HS-27A (cell line): ENCODE measurements around the gene SLC47A2.
A peak's percentile ranks its signal among the peaks of the same experiment; 100 is the strongest.
"Not testable (repeated sequence)": the region's sequence is repeated elsewhere in the genome, so short reads cannot be mapped to it uniquely, and the experiment has no call there.

Source experiments
- DNase-seq: peaks from one replicate; pipeline ENCODE4 v3.0.0-alpha.2; 2012; ENCODE audit warnings: low read depth, missing footprints

SLC47A2 gene

DNA sequence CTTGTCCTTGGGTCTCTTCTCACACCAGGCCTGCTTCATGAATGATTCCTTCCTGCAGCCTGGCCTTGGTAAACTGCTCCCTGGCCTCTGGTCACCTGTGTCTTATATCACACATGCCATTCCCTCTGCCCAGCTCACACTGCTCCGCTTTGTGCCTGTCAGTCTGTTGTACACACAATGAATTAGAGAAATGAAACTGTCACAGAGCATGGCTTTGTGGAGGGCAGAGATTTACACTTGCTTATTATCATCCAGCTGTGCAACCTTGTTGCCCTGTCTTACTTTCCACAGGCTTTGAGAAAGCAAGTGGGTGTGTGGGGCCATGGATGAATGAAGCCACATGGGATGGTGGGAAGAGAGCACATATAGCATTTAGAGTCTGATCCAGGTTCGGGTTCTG, 45.5 kb downstream of the SLC47A2 start:
- no peak for DNase-seq

GRCh38 chr17:19669680-19670079, 46.7 kb downstream of the SLC47A2 start:
- DNase-seq: not testable (repeated sequence)

DNA sequence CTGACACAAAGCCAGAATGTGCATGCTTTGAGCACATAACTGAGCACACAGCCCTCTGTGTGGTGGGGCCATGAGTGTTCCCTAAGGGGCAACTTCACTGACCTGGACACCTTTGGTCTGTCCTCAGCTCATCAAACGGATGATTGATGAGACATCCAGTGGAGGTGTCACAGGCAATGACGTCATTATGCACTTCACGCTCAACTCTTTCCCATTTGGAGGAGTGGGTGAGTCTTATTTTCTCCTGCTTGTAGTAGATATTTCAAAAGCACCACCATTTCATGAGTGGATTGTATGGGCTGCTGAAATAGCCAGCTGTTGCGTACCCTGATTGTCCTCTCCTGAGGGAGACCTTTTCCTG, 51.6 kb downstream of the SLC47A2 start:
- DNase-seq: no peak

DNA sequence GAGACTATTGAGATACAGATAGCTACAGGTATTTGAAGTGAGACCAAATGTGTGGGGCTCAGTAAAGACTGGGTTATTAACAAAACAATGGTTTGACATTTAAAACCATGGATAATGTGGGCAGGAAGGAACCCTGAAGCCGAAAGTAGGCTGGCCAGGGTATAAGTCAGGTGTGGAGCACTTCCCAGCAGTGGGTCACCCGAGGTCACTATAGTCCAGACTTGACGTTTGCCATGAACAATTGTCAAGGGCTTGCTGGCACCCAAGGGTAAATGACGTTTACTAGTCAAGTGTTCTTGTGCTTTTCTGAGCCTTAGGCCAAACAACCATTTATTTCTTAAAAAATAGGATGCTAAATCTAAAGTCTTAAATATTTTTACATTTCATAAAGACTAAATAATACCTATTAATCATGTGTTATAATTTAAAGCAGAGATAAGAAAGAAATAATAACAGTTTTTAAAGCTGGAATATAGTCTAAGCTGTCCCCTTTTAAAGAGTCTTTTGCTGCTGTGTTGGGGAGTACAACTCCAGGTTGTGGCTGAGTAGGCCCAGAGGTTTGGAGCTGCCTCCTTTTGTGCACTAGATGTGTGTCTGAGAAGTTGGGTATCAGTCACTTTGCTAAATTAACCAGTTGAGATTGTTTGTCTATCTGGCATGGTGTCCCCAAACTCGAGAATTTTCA, 52.1 kb downstream of the SLC47A2 start:
- DNase-seq: no peak

DNA sequence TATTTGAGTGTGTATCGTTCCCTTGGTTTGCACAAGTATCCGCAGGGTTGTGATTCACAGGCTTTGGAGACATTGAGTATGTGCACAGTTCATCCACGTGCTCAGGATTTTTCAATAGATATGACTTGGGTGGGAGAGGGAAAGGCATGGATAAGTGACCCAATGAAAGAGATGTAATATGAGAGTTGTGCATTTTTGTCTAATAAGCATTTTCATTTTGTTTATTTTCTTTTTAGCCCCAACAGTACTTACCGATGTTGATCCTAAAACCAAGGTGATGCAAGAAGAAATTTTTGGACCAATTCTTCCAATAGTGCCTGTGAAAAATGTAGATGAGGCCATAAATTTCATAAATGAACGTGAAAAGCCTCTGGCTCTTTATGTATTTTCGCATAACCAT, 53.3 kb downstream of the SLC47A2 start:
- no peak for DNase-seq

DNA sequence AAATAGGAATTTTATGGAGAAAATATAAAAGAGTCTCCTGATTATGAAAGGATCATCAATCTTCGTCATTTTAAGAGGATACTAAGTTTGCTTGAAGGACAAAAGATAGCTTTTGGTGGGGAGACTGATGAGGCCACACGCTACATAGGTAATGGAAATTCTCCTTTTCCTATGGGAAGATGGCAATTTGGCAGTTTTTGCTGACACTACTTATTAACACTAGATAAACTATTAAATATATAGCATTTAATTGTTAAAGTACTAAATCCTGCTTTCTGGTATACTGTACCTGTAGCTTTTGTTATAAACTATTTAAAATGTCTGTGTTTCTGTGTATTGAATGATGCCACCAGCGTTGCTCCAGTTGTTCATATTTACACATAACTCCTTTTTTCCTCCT, 55.3 kb downstream of the SLC47A2 start:
- no peak for DNase-seq

GRCh38 chr17:19660219-19660870, 56.0 kb downstream of the SLC47A2 start:
- DNase-seq: no peak

GRCh38 chr17:19659366-19660177, 56.8 kb downstream of the SLC47A2 start:
- no peak for DNase-seq

GRCh38 chr17:19656851-19657581, 59.4 kb downstream of the SLC47A2 start:
- DNase-seq: no peak

- DNase-seq: no peak
These were observed 60.0 kb downstream of the SLC47A2 start for GRCh38 chr17:19656336-19656735.

GRCh38 chr17:19654896-19655295, 61.5 kb downstream of the SLC47A2 start:
- no peak for DNase-seq

DNA sequence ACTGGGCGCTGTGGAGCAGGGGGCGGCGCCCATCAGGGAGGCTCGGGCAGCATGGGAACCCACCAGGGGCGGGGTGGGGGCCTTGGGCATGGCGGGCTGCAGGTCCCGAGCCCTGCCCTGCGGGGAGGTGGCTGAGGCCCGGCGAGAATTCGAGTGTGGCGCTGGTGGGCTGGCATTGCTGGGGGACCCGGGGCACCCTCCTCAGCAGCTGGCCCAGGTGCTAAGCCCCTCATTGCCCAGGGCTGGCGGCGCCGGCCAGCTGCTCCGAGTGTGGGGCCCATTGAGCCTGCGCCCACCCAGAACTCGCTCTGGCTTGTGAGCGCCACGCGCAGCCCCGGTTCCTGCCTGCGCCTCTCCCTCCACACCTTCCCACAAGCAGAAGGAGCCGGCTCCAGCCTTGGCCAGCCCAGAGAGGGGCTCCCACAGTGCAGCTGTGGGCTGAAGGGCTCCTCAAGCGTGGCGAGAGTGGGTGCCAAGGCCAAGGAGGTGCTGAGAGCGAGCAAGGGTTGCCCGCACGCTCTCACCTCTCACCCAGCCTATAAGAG, 62.0 kb downstream of the SLC47A2 start:
- DNase-seq: no peak

DNA sequence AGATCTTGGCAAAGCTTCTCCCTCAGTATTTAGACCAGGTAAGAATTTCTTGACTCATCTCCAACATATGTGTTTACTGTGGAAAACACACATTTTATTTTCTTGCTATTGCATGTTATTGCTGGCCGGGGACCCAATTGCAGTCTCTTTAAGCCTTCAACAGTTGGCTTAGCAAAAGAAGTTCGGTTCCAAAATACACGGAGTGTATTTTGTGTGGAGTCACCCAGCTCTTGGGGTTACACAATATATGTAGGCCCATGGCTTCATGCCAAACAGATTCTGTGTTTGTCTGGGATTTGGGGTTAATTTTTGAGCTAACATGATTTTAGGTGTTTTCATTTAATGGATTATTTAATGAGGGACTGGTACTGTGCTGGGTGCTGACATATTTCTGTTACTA, 63.8 kb downstream of the SLC47A2 start:
- no peak for DNase-seq

- no peak for DNase-seq
These were observed 64.7 kb downstream of the SLC47A2 start for GRCh38 chr17:19651451-19652238.

DNA sequence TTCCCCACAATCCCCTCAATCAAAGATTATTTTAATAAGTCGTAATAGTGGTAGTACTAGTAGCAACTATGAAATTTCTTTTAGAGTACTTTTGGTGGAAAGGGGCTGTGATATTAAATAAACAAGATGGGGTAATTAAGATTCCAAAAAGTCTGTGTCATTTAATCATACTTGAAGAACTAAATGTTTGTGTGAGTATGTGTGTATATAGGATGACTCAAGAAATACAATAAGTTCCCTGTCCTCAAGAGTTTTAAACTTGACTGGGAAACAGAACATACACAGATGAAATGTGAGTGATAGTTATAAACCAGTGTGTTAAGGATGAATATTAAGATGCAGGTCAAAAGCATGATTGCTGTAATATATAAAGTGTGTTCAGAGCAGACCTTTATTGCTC, 65.6 kb downstream of the SLC47A2 start:
- DNase-seq: no peak

DNA sequence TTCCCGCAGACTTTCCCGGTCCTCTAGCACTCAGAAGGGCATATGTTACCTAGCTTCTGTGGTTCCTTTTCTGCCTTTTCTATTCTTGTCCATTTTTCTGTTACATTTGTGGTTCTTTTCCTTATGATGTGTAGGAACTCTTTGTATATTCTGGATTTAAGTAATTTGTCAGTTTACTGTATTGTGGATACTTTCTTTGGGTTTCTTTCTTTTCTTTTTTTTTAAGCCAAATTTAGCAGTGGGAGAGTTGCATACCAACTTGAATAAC, 67.2 kb downstream of the SLC47A2 start:
- no peak for DNase-seq

DNA sequence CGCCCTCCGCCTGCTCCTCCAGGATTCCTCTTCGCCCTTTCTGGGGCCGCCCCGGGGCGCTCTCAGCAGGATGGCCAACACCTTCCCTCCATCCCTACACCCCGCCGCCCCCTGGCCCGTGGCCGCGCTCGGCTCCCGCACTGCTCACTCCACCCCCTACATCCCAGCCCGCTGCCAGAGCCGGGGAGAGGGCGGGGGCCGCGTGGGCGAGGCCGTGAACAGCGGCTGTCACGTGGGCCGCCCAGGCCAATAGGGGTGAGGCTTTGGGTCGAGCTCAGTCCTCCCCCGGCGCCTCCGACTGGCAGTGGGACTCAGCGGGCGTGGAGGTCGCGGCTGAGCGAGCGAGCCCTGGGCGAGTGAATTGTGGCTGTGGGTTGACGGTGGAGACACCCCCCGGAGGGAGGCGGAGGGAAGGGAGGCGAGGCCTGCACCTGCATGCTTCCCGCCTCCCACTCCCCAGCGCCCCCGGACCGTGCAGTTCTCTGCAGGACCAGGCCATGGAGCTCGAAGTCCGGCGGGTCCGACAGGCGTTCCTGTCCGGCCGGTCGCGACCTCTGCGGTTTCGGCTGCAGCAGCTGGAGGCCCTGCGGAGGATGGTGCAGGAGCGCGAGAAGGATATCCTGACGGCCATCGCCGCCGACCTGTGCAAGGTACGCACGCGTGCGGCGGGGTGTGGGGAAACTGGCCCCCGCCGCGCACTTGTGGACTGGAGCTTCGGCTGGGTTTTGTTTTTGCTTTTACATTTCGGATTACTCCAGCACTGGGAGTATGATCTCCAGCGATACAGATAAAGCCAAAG, 67.7 kb downstream of the SLC47A2 start, which contains the start of gene ALDH3A2:
ALDH3A2 (plus strand) TSS at position 277 of the 799 bp plus-strand sequence; CDS start at position 498, 221 bp downstream.
- peak; percentile 88 for DNase-seq

DNA sequence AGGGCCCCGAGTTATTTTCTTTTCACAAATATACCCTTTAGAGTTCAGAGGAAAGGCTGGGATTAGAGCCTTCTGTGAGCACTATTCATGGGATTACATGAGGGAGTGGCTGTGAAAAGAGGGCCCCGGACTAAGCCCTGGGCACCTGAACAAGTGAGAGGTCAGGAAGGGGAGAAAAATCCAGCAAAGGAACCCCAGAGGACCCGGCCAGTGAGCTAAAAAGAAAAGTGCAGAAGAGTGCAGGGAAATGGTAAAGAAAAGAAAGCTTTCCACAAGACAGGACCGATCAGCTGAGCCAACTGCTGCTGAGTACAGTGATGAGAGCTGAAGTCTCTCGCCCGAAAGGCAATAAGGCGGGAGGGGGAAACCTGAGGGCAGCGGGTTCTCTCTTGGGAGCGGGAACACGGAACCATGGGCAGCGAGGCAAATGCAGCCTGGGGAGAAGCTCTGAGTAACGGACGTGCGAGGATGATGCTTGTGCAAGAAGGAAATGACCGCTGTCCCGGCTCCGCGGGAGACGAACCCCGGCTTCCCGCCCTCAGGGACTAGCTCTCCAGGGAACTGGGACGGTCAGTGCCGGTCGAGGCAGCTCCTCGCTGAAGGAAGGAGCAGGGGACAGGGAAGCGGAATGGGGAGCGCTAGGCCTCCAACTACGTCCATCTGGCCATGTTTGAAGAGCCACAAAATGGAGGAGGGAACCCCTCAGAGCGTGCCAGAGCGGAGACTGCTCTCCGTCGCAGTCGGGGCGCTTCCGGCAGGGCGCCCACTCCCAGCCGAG, 68.5 kb downstream of the SLC47A2 start:
- DNase-seq: peak; percentile 72

GRCh38 chr17:19646788-19647696, 69.3 kb downstream of the SLC47A2 start:
- peak; percentile 29 for DNase-seq
